CD8-positive, alpha-beta memory T cell (primary cell): Measurements from ENCODE around the gene LAG3. TPM values are rescaled to one million over a fixed set of nuclear protein-coding genes. Genes with fewer than 3 reads are reported as not detected.
A peak's percentile ranks its signal among the peaks of the same experiment; 100 is the strongest.

Experiments used
- CTCF ChIA-PET: fragments of 350-600 bp; sonication (Branson Sonifier 250); formaldehyde crosslinking; loops from one replicate; lab custom pipeline; 2021; ENCODE audit warnings: antibody characterized with exemption; lab: Charles Lee
- POLR2A ChIA-PET: fragments of 350-600 bp; sonication (Branson Sonifier 250); formaldehyde crosslinking; loops from one replicate; lab custom pipeline; 2021; ENCODE audit warnings: antibody characterized with exemption; lab: Charles Lee
- DNase-seq, 5 donors: peaks; one replicate each; pipeline versions ENCODE4 v3.0.0 to v3.0.0-alpha.2; 2020 to 2022; ENCODE audit warnings: mixed read lengths in 1 of 5
- H3K27ac ChIP-seq: one replicate; pipeline ENCODE4 v1.7.0; 2013; ENCODE audit warnings: low read depth, mild to moderate bottlenecking, low read length, moderate library complexity
- H3K27me3 ChIP-seq: 2 replicates; pipeline ENCODE4 v1.7.0; 2013; ENCODE audit warnings: low read length, mild to moderate bottlenecking; ENCODE audit not compliant: insufficient read depth, poor library complexity, severe bottlenecking
- H3K36me3 ChIP-seq: 2 replicates; pipeline ENCODE4 v1.7.0; 2013; ENCODE audit warnings: mild to moderate bottlenecking, low read length, moderate library complexity; ENCODE audit not compliant: insufficient read depth
- H3K4me1 ChIP-seq: 2 replicates; pipeline ENCODE4 v1.7.0; 2013; ENCODE audit warnings: mild to moderate bottlenecking, low read length, moderate library complexity; ENCODE audit not compliant: insufficient read depth
- H3K4me3 ChIP-seq: 2 replicates; pipeline ENCODE4 v1.7.0; 2013; ENCODE audit warnings: mild to moderate bottlenecking, low read length
- H3K9me3 ChIP-seq: 2 replicates; pipeline ENCODE4 v1.7.0; 2013; ENCODE audit warnings: mild to moderate bottlenecking, low read length
- H3K27ac Mint-ChIP-seq, 8 donors: one replicate each; pipeline ENCODE4 v1.8.0; 2020 to 2021; ENCODE audit warnings: mixed read lengths in 8 of 8, mild to moderate bottlenecking in 6 of 8, inconsistent platforms in 3 of 8, moderate library complexity in 3 of 8
- H3K27me3 Mint-ChIP-seq, 2 donors: one replicate each; pipeline ENCODE4 v1.8.0; 2020 to 2021; ENCODE audit warnings: mixed read lengths in 2 of 2, mild to moderate bottlenecking in 1 of 2, moderate library complexity in 1 of 2
- H3K36me3 Mint-ChIP-seq, 3 donors: one replicate each; pipeline ENCODE4 v1.8.0; 2020 to 2021; ENCODE audit warnings: mixed read lengths in 3 of 3, inconsistent platforms in 1 of 3, mild to moderate bottlenecking in 1 of 3
- H3K4me1 Mint-ChIP-seq, 3 donors: one replicate each; pipeline ENCODE4 v1.8.0; 2020 to 2021; ENCODE audit warnings: mixed read lengths in 3 of 3, inconsistent platforms in 1 of 3, mild to moderate bottlenecking in 1 of 3
- H3K4me3 Mint-ChIP-seq, 7 donors: one replicate each; pipeline ENCODE4 v1.8.0; 2020 to 2021; ENCODE audit warnings: mixed read lengths in 7 of 7, mild to moderate bottlenecking in 6 of 7, moderate library complexity in 4 of 7, inconsistent platforms in 2 of 7
- H3K9me3 Mint-ChIP-seq, 5 donors: one replicate each; pipeline ENCODE4 v1.8.0; 2020 to 2022; ENCODE audit warnings: mixed read lengths in 5 of 5, mild to moderate bottlenecking in 3 of 5, moderate library complexity in 2 of 5, inconsistent platforms in 1 of 5
- polyA plus RNA-seq: library from polyadenylated mRNA; unstranded; fragments of 300-500 nt; fragmentation: Illumina TruSeq; gene quantifications from one replicate; pipeline ENCODE4 v1.2.3, GENCODE V29; 2021
- total RNA-seq, 2 experiments: library from RNA; stranded (reverse); gene quantifications; one replicate each; pipeline ENCODE4 v1.2.3, GENCODE V29; 2021

The LAG3 gene
- total and polyA plus RNA-seq, 3 experiments from 2014 or later: 37.3 to 245 (median 236) TPM

DNA sequence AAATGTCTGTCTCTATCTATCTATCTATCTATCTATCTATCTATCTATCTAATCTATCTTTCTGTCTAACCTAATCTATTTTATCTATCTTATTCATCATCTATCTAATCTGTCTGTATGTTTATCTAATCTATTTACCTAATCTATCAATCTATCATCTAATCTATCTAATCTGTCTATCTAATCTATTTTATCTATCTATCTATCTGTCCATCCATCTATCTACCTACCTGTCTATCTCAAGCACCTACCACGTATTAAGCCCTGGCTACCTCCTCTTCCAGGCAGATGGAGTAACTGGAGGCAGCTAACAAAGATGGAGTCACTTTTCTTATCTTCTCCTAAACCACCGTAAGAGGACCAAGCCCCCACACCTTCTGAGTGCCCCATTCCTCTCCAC is 22.8 kb downstream of the LAG3 start:
- H3K4me1 ChIP-seq: peaks cover 9% of the 10 kb centered on the region
- DNase-seq: no peak
- no peak overlapping the region for H3K27ac ChIP-seq
- H3K36me3 Mint-ChIP-seq: no peaks in the 10 kb centered on the region
- H3K27me3 Mint-ChIP-seq: peaks cover 18 to 26% of the 10 kb centered on the region in 2 donors
- H3K36me3 ChIP-seq: peaks cover 3% of the 10 kb centered on the region
- CTCF ChIA-PET: no interaction called here
- H3K9me3 ChIP-seq: no peaks in the 10 kb centered on the region
- no peaks in the 10 kb centered on the region for H3K9me3 Mint-ChIP-seq
- H3K4me1 Mint-ChIP-seq: peaks cover 10 to 18% (median 11%) of the 10 kb centered on the region in 3 donors
- POLR2A ChIA-PET: interaction anchor here (0.6 to 0.7 kb wide), 2 partner anchors 30 to 407 kb away, joined by 5 to 8 read pairs; no protein-coding TSS in a partner anchor
- H3K27me3 ChIP-seq: no peaks in the 10 kb centered on the region
- H3K4me3 ChIP-seq: no peak overlapping the region
- no peak overlapping the region for H3K4me3 Mint-ChIP-seq
- no peak overlapping the region for H3K27ac Mint-ChIP-seq

DNA sequence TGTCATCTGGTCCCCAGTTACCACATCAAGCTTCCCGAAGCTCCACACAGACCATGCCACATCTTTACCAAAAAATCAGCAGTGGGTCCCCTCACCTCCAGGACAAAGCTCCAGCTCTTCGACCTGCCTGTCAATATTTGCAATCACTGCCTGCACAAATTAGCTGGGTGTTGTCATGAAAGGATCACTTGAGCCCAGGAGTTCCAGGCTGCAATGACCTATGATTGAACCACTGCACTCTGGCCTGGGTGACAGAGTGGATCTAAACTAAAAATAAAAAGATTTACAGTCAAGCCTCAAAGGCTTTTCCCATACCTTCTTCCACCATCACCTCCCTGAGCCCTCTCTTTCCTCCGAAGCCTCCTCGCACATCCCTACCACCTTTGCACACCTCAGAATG is 24.3 kb downstream of the LAG3 start:
- H3K27me3 ChIP-seq: no peaks in the 10 kb centered on the region
- no peak for DNase-seq
- POLR2A ChIA-PET: no interaction called here
- Mint-ChIP-seq H3K27me3 (peaks cover 19 to 26% of the 10 kb centered on the region in 2 donors), H3K27ac (peak overlapping the region in 2 of 8 donors; percentile 17 to 33), H3K4me1 (peaks cover 10 to 18% (median 11%) of the 10 kb centered on the region in 3 donors), H3K9me3 (no peaks in the 10 kb centered on the region), H3K4me3 (no peak overlapping the region), H3K36me3 (no peaks in the 10 kb centered on the region)
- CTCF ChIA-PET: interaction anchor here (1.3 kb wide), 1 partner anchor 38 kb away, joined by 4 read pairs; no protein-coding TSS in a partner anchor
- no peaks in the 10 kb centered on the region for H3K9me3 ChIP-seq
- no peak overlapping the region for H3K27ac ChIP-seq
- H3K4me1 ChIP-seq: peaks cover 7% of the 10 kb centered on the region
- peaks cover 3% of the 10 kb centered on the region for H3K36me3 ChIP-seq
- no peak overlapping the region for H3K4me3 ChIP-seq

DNA sequence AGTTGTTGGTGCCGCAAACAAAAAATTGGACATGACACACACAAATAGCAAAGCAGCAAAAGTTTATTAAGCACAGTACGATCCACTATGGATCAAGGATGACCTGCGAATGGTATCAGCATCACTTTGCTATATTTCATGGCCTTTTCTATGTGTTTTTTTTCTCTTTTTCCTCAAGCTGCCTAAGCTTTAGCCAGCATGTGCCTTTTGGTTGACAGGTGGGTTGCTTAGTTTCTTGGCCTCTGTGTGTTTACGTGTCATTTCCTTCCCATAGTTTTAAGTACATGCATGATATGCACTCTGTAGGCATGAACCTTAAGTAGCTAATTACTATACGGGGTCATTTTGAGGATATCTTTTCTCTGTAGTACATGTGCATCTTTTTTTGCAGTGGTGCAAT is 26.8 kb downstream of the LAG3 start:
- no peak overlapping the region for H3K27ac Mint-ChIP-seq
- ChIA-PET POLR2A (no interaction called here), CTCF (interaction anchor here (1.3 kb wide), 1 partner anchor 32 kb away, joined by 3 read pairs; no protein-coding TSS in a partner anchor)
- H3K4me3 Mint-ChIP-seq: no peak overlapping the region
- peaks cover 18 to 23% of the 10 kb centered on the region in 2 donors for H3K27me3 Mint-ChIP-seq
- H3K4me1 Mint-ChIP-seq: no peaks in the 10 kb centered on the region
- H3K4me1 ChIP-seq: no peaks in the 10 kb centered on the region
- H3K36me3 Mint-ChIP-seq: no peaks in the 10 kb centered on the region
- no peaks in the 10 kb centered on the region for H3K9me3 ChIP-seq
- DNase-seq: no peak
- peaks cover 3% of the 10 kb centered on the region for H3K36me3 ChIP-seq
- H3K27me3 ChIP-seq: no peaks in the 10 kb centered on the region
- no peaks in the 10 kb centered on the region for H3K9me3 Mint-ChIP-seq
- no peak overlapping the region for H3K4me3 ChIP-seq
- H3K27ac ChIP-seq: no peak overlapping the region

DNA sequence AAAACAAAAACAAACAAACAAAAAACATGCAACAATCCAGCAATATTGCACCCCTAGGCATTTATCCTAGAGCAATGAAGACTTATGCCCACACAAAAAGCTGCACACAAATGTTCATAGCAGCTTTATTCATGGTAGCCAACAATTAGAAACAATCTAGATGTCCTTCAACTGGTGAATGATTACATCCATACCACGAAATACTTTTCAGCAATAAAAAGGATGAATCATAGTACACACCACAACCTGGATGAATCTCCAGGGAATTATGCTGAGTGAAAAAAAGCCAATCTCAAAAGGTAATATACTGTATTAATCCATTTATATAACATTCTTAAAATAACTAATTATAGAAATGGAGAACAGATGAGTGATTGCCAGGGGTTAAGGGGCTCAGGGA is 34.9 kb downstream of the LAG3 start:
- Histone ChIP-seq H3K4me3 (no peak overlapping the region), H3K36me3 (no peaks in the 10 kb centered on the region)
- POLR2A ChIA-PET: no interaction called here

DNA sequence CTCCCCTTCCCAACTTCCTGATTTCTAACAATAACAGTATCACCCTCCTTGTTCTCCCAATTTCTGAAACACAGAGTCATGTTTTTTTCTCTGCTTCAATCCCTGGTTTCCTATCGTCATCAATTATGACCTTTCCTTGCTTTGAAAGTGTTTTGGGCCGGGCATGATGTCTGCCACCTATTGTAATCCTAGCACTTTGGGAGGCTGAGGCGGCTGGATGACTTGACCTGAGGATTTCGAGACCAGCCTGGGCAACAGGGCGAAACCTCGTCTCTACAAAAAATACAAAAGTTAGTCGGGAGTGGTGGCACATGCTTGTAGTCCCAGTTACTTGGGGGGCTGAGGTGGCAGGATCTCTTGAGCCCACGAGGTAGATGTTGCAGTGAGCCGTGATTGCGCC is 36.7 kb downstream of the LAG3 start:
- no peaks in the 10 kb centered on the region for H3K4me1 Mint-ChIP-seq
- peaks cover 3 to 7% of the 10 kb centered on the region in 2 donors for H3K27me3 Mint-ChIP-seq
- Histone ChIP-seq H3K4me1 (no peaks in the 10 kb centered on the region), H3K36me3 (no peaks in the 10 kb centered on the region), H3K4me3 (no peak overlapping the region), H3K27me3 (no peaks in the 10 kb centered on the region), H3K27ac (no peak overlapping the region), H3K9me3 (no peaks in the 10 kb centered on the region)
- POLR2A ChIA-PET: no interaction called here
- CTCF ChIA-PET: interaction anchor here (1.2 kb wide), 1 partner anchor 27 kb away, joined by 3 read pairs; no protein-coding TSS in a partner anchor
- DNase-seq: no peak
- H3K4me3 Mint-ChIP-seq: no peak overlapping the region
- H3K36me3 Mint-ChIP-seq: no peaks in the 10 kb centered on the region
- H3K9me3 Mint-ChIP-seq: no peaks in the 10 kb centered on the region
- H3K27ac Mint-ChIP-seq: no peak overlapping the region

More for the DNA sequence above, 34.9 kb downstream of the LAG3 start:
- Histone ChIP-seq H3K27me3 (no peaks in the 10 kb centered on the region), H3K9me3 (no peaks in the 10 kb centered on the region), H3K4me1 (no peaks in the 10 kb centered on the region), H3K27ac (no peak overlapping the region)
- Mint-ChIP-seq H3K27me3 (peaks cover 0 to 3% of the 10 kb centered on the region in 2 donors), H3K27ac (no peak overlapping the region), H3K9me3 (no peaks in the 10 kb centered on the region), H3K4me1 (no peaks in the 10 kb centered on the region), H3K36me3 (no peaks in the 10 kb centered on the region), H3K4me3 (no peak overlapping the region)
- CTCF ChIA-PET: interaction anchor here (1.5 kb wide), 1 partner anchor 28 kb away, joined by 3 read pairs; no protein-coding TSS in a partner anchor
- DNase-seq: no peak

DNA sequence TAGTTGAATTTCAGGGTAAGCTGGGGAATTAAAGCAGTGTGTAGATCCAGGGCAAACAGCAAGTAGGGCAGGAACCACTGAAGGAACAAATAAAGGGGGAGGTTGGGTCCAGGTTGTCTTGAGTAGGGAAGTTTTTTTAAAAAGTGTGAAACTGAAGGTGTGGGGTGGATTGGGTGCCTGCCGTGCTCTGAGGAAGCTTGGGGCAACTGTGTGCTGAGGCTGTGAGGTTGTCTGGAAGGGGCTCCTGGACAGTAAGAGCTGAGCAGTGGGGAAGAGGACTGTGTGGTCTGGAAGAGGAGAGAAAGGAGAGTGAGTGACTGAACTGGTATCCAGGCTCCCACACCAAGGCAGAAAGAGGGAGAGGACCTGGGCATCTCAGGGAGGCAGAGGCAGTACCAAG is 38.4 kb downstream of the LAG3 start:
- Mint-ChIP-seq H3K27me3 (peaks cover 3 to 10% of the 10 kb centered on the region in 2 donors), H3K36me3 (no peaks in the 10 kb centered on the region), H3K4me3 (no peak overlapping the region), H3K9me3 (no peaks in the 10 kb centered on the region), H3K4me1 (no peaks in the 10 kb centered on the region), H3K27ac (peak overlapping the region in 2 of 8 donors; percentile 23 to 39)
- Histone ChIP-seq H3K9me3 (no peaks in the 10 kb centered on the region), H3K27ac (no peak overlapping the region), H3K4me3 (no peak overlapping the region), H3K36me3 (no peaks in the 10 kb centered on the region), H3K27me3 (no peaks in the 10 kb centered on the region), H3K4me1 (no peaks in the 10 kb centered on the region)
- ChIA-PET POLR2A (interaction anchor here (0.7 kb wide), 1 partner anchor 308 kb away, joined by 5 read pairs; no protein-coding TSS in a partner anchor), CTCF (interaction anchor here (0.6 kb wide), 1 partner anchor 14 kb away, joined by 3 read pairs; no protein-coding TSS in a partner anchor)
- no peak for DNase-seq

GRCh38 chr12:6813363-6813762 is 41.0 kb downstream of the LAG3 start:
- H3K36me3 ChIP-seq: peaks cover 11% of the 10 kb centered on the region
- H3K4me3 ChIP-seq: no peak overlapping the region
- no peaks in the 10 kb centered on the region for H3K4me1 ChIP-seq
- no peak overlapping the region for H3K4me3 Mint-ChIP-seq
- peaks cover 5 to 11% of the 10 kb centered on the region in 2 donors for H3K27me3 Mint-ChIP-seq
- no peaks in the 10 kb centered on the region for H3K9me3 Mint-ChIP-seq
- H3K27me3 ChIP-seq: no peaks in the 10 kb centered on the region
- CTCF ChIA-PET: interaction anchor here (0.7 to 1.5 kb wide), 3 partner anchors 20 to 59 kb away, joined by 3 read pairs; no protein-coding TSS in a partner anchor
- H3K36me3 Mint-ChIP-seq: no peaks in the 10 kb centered on the region
- H3K27ac Mint-ChIP-seq: no peak overlapping the region
- POLR2A ChIA-PET: interaction anchor here (0.5 kb wide), 1 partner anchor 12 kb away, joined by 4 read pairs; no protein-coding TSS in a partner anchor
- no peak for DNase-seq
- H3K4me1 Mint-ChIP-seq: no peaks in the 10 kb centered on the region
- no peaks in the 10 kb centered on the region for H3K9me3 ChIP-seq
- H3K27ac ChIP-seq: no peak overlapping the region

GRCh38 chr12:6816598-6816997 is 44.3 kb downstream of the LAG3 start:
- Mint-ChIP-seq H3K4me3 (no peak overlapping the region), H3K9me3 (no peaks in the 10 kb centered on the region), H3K4me1 (peaks cover 0 to 7% (median 7%) of the 10 kb centered on the region in 3 donors), H3K36me3 (no peaks in the 10 kb centered on the region), H3K27me3 (peaks cover 5 to 18% of the 10 kb centered on the region in 2 donors), H3K27ac (peak overlapping the region in 1 of 8 donors; percentile 58)
- H3K4me3 ChIP-seq: no peak overlapping the region
- CTCF ChIA-PET: interaction anchor here (1.0 kb wide), 1 partner anchor 10 kb away, joined by 6 read pairs; no protein-coding TSS in a partner anchor
- no peaks in the 10 kb centered on the region for H3K9me3 ChIP-seq
- no peak for DNase-seq
- H3K27me3 ChIP-seq: no peaks in the 10 kb centered on the region
- peaks cover 11% of the 10 kb centered on the region for H3K36me3 ChIP-seq
- H3K27ac ChIP-seq: no peak overlapping the region
- peaks cover 8% of the 10 kb centered on the region for H3K4me1 ChIP-seq
- POLR2A ChIA-PET: no interaction called here
